ENCODE data around the gene NPPC.

GRCh38 chr2:231932985-231933915, 7.1 kb upstream of the NPPC start:
- no peak for TF ChIP-seq POLR2A (IDR thresholded peaks at IDR 0.05)
- TF ChIP-seq CTCF (IDR thresholded peaks at IDR 0.05): no peak

Data from lower leg skin (tissue), 3 donors.